Measurements from ENCODE around the gene MUC6.

The MUC6 gene

GRCh38 chr11:1060410-1060809 is 23.9 kb upstream of the MUC6 start:
- TF ChIP-seq, protein P1, sequence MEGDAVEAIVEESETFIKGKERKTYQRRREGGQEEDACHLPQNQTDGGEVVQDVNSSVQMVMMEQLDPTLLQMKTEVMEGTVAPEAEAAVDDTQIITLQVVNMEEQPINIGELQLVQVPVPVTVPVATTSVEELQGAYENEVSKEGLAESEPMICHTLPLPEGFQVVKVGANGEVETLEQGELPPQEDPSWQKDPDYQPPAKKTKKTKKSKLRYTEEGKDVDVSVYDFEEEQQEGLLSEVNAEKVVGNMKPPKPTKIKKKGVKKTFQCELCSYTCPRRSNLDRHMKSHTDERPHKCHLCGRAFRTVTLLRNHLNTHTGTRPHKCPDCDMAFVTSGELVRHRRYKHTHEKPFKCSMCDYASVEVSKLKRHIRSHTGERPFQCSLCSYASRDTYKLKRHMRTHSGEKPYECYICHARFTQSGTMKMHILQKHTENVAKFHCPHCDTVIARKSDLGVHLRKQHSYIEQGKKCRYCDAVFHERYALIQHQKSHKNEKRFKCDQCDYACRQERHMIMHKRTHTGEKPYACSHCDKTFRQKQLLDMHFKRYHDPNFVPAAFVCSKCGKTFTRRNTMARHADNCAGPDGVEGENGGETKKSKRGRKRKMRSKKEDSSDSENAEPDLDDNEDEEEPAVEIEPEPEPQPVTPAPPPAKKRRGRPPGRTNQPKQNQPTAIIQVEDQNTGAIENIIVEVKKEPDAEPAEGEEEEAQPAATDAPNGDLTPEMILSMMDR (IDR thresholded peaks at IDR 0.05; ENCODE audit: extremely low read depth, missing control alignments): no peak
- no peak for DNase-seq (ENCODE audit: low spot score)

- TF ChIP-seq, protein P1 (IDR thresholded peaks at IDR 0.05; ENCODE audit: extremely low read depth, missing control alignments): no peak
- no peak for DNase-seq (ENCODE audit: low spot score)
Observed at GRCh38 chr11:1059759-1060158, 23.2 kb upstream of the MUC6 start.

- TF ChIP-seq, protein P1 (IDR thresholded peaks at IDR 0.05; ENCODE audit: extremely low read depth, missing control alignments): no peak
- no peak for DNase-seq (ENCODE audit: low spot score)
Observed at GRCh38 chr11:1057806-1058205, 21.3 kb upstream of the MUC6 start.

- TF ChIP-seq, protein P1 (IDR thresholded peaks at IDR 0.05; ENCODE audit: extremely low read depth, missing control alignments): no peak
- DNase-seq (ENCODE audit: low spot score): no peak
Observed at GRCh38 chr11:1055990-1056771, 19.7 kb upstream of the MUC6 start.

DNA sequence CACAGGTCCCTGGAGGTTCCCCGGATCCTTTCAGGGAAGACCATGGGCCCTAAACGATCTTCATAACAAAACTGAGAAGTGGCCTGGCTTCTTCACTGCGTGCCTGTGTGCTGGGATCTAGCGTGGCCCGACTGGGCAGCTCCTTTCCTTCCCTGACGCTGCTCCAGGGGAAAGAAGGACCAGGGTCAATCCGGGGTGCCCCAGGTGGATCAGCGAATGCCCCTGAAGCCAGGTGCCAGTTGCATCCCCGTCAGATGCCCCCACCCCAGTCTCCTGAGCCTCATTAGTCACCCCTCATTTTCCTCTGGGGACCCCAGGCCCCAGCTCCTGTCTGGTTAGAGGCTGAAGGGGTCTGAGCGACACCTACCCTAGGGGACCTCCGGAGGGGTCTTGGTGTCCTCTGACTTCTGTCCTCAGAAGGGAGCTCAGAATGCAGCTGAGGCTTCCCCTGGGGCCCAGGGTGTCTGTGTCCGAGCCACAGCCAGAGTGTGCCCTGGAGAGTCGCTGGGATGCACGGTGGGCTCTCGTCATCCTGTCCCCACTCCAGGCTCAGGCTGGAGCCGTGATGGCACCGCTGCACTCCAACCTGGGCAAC is 18.7 kb upstream of the MUC6 start:
- TF ChIP-seq, protein P1 (IDR thresholded peaks at IDR 0.05; ENCODE audit: extremely low read depth, missing control alignments): no peak
- no peak for DNase-seq (ENCODE audit: low spot score)

DNA sequence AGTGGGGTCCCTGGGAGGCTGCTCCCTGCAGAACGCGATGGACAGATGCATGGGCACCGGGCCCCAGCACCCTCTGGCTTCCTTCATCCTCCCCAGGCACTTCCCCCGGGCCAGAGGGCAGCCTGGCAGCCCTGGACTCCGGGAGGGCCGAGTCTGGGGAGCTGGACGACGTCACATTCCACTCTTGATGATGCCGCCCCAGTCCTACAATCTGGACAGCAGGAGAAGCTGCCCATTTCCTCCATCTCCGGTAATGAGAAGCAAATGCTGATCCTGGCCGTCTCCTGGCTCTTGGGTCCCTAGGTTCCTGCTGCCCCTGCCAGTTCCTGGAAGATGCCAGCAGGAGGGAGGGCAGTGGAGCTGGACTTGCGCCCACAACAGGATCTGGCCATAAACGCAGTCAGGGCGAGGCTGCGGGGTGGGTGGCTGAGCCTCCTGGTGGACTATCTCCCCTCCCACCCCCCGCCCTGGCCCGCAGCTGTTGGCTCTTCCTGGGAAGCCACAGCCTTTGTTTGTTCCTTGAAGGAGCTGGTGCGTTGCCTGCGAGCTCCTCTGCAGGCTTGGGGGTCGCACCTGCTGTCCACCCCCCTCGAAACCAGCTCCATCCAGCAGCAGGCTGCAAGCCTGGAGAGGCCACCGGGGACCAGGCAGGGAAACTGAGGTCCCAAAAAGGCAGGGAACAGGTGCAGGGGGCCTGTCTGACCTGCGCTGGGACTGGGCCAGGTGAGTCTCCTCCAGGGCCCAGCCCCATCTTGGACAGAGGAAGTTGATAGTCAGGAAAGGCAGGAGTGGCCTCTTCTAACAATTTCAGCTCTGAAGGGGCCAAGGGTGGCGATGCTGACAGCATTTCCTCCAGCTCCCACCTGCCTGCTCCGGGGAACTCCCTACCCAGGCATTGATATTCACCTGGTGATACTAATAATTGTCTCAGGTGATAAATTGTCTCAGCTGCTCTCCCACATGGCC is 17.9 kb upstream of the MUC6 start:
- TF ChIP-seq, protein P1 (IDR thresholded peaks at IDR 0.05; ENCODE audit: extremely low read depth, missing control alignments): no peak
- no peak for DNase-seq (ENCODE audit: low spot score)

Data from GM20000 (cell line).